Muscle of arm (tissue), 12 donors: ENCODE results near the gene DCBLD2. TPM values are rescaled to one million over a fixed set of nuclear protein-coding genes. Genes with fewer than 3 reads are reported as not detected.
A peak's percentile ranks its signal among the peaks of the same experiment; 100 is the strongest.
"Not testable (repeated sequence)": the region's sequence is repeated elsewhere in the genome, so short reads cannot be mapped to it uniquely, and the experiment has no call there.

Experiments used
- DNase-seq: peaks from one replicate; pipeline ENCODE4 v3.0.0-alpha.2; 2013
- polyA plus RNA-seq, 12 donors: library from polyadenylated mRNA; unstranded; fragments of 120-200 nt; gene quantifications; one replicate each; pipeline ENCODE4 v1.2.1, GENCODE V29; 2013; ENCODE audit not compliant: insufficient read length in 12 of 12

Gene DCBLD2
- polyA plus RNA-seq, 12 donors: 23.1 to 49.9 (median 31.1) TPM; not detected in 1

DNA sequence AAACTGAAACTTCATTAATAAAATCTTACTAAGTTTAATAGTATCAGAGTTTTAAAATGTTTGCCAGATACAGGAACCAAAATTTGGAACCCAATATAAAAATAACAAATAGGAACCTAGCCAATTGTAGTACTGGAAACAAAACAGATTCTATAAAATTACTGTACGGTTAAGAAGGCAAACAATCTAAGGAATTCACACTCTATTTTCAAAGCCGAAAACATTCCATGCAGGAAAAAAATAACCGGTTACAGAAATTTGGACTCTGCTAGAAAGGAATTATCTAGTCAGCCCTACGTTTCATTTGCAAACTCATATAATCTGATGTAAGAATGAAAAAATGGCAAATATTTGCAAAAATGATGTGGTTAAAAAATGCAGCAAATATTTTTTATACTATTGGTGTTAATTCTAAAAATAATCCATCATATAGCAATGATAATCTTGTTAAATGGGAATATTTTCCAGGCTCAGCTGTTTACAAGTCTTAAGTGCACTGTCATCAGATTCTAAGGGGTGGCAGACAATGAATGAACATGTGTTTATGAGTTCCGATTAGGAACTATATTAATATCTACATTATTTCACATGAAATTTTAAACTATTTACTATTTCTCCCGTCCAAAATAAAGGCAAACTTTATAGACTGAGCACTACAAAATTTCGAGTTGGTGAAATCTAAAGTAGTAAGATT lies 58.1 kb downstream of the DCBLD2 start:
- no peak for DNase-seq

DNA sequence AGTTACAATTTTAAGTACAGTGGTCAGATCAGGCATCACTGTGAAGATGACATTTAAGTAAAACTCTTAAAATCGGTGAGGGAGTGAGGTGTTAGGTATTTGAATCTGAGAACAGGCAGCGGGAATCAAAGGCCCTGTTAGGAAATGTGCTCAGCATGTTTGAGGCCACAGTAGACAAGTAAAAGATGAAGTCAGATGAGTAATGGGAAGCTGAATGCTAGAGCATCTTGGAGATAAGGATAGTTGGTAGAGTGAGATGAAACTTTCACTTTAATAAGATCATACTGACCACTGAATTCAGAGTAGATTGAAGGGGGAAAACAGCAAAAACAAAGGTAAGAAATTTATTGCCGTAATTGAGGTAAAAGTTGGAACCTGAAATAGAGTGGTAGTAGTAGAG lies 61.6 kb downstream of the DCBLD2 start:
- no peak for DNase-seq

GRCh38 chr3:98831060-98831459 lies 70.4 kb downstream of the DCBLD2 start:
- DNase-seq: not testable (repeated sequence)

DNA sequence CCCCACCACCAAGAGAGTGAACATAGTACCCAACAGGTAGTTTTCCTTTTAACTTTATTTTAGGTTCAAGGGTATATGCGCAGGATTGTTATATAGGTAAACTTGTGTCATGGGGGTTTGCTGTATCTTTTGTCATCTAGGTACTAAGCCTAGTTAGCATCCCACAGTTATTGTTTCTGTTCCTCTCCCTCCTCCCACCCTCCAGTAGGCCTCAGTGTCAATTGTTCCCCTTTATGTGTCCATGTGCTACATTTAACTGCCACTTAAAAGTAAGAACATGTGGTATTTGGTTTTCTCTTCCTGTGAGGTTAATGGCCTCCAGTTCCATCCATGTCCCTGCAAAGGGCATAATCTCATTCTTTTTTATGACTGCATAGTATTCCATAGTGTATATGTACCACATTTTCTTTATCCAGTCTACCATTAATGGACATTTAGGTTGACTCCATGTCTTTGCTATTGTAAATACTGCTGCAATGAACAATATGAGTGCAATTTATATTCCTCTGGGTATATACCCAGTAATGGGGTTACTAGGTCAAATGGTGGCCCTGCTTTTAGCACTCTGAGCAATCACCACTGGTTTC lies 72.2 kb downstream of the DCBLD2 start:
- DNase-seq: no peak

DNA sequence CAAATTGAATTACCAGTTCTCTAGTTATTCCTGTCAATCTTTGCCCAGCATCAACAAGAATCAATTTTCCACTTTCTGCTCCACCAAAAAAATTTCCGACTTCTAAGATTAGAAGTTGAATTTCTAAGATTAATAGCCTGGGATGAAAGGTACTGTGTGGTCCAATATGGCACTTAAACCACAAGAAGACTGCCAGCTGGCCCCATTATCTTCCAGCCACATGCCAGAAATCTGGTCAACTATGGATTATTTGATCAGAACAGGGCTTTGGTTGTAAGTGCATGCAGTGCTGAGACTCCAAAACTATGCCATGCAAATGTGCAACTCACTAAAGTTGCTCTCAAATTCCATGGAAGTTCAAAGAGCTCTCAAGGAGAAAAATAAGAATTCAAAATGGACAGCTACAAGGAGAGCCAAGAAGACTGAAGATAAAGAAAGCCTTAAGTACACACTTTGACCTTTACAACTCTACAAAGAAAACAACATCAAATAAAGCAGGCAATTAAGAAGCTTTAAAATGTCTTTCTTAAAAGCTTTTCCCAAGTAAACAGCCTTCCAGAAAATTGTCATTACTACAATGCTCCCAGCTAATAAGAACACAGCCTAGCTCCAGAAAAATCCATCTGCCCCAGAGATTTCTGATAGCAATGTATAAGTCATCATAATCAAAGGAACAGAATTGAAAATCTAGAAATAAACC lies 74.1 kb downstream of the DCBLD2 start:
- DNase-seq: no peak

DNA sequence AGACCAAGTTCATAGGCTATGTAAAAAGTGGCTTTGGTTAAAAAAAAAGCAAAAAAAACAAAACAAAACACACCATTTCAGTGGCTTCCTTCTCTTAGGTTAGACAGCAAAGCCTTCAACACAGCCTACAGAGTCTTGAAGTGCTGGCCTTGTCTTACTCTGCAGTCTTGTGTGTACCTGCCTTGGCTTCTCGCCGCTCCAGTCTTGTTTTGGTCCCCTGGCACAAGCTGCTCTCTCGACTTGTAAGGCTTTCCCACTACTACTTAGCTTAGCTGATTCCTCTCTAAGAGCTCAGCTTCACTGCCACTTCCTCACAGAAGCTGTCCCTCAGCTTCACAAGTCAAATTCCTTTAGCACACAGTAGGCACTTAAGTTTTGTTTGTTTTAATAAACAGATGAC lies 75.4 kb downstream of the DCBLD2 start:
- DNase-seq: no peak

DNA sequence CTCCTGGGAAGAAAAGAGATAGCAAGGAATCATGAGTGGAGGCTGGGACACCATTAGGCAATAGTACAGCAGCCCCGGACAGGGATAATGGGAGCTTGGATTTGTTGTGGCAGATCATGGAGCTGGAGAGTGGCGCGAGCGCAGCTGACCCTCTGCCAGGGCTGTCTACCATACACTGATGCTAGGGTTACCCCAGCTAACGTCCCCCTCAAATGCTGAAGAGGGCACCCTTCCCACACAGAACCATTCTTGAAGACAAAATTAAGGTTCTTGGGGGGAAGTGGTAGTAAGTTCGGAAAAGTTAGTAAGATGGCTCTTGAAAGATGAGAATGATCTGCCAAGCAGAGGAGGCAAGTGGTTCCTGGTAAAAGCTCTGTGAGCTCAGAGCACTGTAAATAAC lies 77.2 kb downstream of the DCBLD2 start:
- no peak for DNase-seq

DNA sequence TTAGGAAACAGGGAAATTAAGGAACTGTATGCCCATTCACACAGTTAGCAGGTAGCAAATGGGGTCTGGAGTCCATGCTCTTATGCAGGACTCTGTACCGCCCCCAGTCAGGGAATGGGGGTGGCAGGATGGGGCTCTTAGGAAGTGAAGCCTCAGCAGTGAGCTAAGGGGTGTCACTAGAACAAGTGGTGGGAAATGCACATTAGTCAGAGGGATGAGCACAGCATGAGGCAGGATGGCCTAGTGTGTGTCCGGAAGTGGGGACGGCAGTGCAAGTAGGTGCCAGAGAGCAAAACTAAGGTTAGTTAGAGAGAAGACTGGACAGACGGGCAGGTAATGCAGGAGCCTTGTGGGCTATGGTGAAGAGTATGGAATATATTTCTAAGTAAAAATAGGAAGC lies 77.7 kb downstream of the DCBLD2 start:
- no peak for DNase-seq

DNA sequence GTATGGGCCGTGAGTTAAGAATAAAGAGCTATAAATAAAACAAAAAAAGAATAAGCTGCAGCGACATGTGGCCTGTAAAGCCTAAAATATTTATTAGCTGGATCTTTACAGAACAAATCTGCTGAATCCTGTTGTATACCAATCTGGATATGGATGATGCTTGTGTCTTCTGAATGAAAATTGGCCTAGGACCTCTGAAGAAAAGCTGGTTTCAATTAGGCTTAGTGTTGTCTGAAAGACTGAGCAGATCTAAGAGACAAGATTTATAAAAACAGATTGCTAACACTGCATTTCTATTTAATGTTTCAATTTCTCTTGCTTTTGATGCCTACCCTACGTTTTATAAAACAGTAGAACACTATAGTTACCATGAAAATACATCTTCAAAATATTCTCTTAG lies 80.4 kb downstream of the DCBLD2 start:
- DNase-seq: peak; percentile 15

- DNase-seq: peak; percentile 70
Measured at GRCh38 chr3:98817547-98818041, 83.9 kb downstream of the DCBLD2 start.

DNA sequence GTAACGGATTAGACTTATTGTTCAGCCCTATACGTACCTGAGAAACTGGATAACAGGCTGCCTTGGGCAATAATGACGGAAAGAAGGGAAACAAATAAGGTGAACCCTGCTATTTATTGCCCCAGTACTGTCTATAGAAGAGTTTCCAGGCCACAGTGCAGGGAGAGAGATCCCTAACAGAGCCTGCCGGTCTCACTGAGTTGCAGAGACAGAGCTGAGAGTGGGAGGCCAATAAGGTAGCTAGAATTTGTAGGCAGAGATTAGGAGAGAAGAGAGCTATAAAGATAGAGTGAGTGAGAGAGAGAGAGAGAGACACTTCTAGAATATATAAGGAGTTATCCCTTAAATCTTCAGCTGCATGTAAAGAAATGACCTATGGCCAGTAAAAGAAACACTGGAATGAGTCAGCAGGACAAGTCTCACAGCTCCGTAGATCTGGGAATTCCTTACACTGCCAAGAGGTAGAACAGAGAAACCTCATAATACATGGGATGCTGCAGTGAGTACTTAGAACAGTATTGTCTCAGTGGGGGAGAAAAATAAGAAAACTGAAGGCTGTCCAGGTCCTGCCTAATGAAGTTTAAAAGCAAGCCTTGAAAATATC lies 86.6 kb downstream of the DCBLD2 start:
- DNase-seq: no peak

DNA sequence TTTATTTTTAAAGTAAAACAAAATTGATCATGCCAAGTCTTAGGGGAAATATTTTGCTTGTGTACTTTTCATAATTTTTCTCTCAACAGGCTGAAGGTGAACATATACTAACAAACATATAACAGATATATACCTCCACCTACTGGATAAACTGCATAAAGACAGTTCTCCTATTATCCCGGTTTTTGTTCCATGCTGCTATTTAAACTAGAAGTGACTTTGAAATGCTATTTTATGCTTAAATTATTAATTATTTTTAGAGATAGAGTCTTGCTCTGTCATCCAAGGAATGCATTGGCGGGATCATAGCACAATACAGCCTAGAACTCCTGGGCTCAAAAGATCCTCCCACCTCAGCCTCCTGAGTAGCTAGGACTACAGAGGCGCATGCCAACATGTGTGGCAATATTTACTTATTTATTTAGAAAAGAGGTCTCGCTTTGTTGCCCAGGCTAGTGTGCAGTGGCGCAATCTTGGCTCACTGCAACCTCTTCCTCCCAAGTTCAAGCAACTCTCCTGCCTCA lies 88.6 kb downstream of the DCBLD2 start:
- DNase-seq: peak; percentile 7

- no peak for DNase-seq
Measured at GRCh38 chr3:98811048-98811447, 90.4 kb downstream of the DCBLD2 start.

- DNase-seq: peak; percentile 19
Measured at GRCh38 chr3:98809557-98809956, 91.9 kb downstream of the DCBLD2 start.

GRCh38 chr3:98808071-98808470 lies 93.4 kb downstream of the DCBLD2 start:
- no peak for DNase-seq

- no peak for DNase-seq
Measured at GRCh38 chr3:98807561-98807960, 93.9 kb downstream of the DCBLD2 start.

- no peak for DNase-seq
Measured at GRCh38 chr3:98807011-98807410, 94.5 kb downstream of the DCBLD2 start.

GRCh38 chr3:98806521-98806920 lies 95.0 kb downstream of the DCBLD2 start:
- DNase-seq: no peak

DNA sequence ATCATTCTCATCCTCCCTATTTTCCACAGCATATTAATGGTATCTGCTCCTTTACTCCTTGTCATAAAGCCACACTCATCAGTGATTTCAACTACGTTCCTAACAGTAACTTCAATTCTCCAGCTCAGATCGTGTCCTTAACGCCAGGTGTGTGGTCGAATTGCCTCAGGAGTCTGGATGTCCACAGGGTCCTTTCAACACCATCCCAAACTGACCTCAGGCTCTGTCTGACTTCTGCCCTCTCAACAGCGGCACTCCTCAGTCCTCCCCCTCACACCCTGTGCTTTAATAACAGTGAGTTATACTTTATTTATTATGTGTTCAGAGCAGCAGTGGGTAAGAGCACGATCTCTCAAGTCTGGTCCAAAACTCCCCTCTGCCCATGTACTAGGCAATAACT lies 95.9 kb downstream of the DCBLD2 start:
- no peak for DNase-seq

- no peak for DNase-seq
Measured at GRCh38 chr3:98801043-98801747, 100.3 kb downstream of the DCBLD2 start.

- no peak for DNase-seq
Measured at GRCh38 chr3:98800401-98800800, 101.1 kb downstream of the DCBLD2 start.

GRCh38 chr3:98799479-98799878 lies 102.0 kb downstream of the DCBLD2 start:
- no peak for DNase-seq
